GM19193 (cell line): ENCODE data around the gene ANKS3.

Experiments used
- POLR2A ChIP-seq: IDR thresholded peaks from 4 replicates; pipeline ENCODE4 v1.6.1; 2011; ENCODE audit not compliant: insufficient read depth, insufficient read length; ENCODE audit errors: extremely low read depth

ANKS3 gene

GRCh38 chr16:4744555-4745273 is 10.6 kb upstream of the ANKS3 start:
- TF ChIP-seq POLR2A = no peak

GRCh38 chr16:4743226-4743878 is 9.3 kb upstream of the ANKS3 start:
- no peak for TF ChIP-seq POLR2A

DNA sequence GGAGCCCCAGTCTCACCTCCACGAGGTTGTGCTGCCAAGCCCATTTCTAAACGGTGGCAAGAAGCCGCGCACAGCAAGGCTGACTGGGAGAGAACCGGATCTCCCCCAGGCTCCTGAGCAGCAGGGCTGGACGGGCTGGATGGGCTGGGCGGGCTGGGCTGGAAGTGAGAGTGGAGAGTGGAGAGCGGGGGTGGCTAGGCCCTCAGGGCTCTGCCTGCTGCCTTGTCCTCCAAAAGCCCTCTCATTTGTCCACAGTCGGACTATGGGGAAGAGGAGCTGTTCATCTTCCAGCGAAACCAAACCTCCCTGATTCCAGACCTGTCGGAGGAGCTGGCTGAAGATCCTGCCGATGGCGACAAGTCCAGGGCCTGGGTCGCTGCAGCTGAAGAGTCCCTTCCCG is 3.5 kb upstream of the ANKS3 start:
- TF ChIP-seq POLR2A = no peak

DNA sequence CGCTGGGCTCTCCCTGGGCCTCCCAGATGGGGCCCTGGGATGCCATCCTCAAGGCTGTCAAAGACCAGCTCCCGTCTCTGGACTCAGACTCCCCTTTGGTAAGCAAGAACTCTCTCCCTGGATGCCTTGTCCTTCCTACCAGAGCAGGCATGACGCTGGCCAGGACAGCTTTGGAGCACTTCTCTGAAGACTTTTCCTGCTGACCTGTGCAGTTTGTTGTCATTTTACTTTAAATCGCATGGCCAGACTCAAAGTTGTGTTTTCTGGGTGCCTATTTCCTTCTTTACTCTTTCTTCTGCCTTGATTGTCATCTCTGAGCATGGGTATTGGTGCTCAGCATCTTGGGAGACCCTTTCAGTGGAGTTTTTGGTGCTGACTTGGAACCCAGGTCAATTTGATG is 2.5 kb upstream of the ANKS3 start:
- TF ChIP-seq POLR2A = no peak

GRCh38 chr16:4734730-4735535 is 862 bp upstream of the ANKS3 start:
- peak; percentile 64 for TF ChIP-seq POLR2A

DNA sequence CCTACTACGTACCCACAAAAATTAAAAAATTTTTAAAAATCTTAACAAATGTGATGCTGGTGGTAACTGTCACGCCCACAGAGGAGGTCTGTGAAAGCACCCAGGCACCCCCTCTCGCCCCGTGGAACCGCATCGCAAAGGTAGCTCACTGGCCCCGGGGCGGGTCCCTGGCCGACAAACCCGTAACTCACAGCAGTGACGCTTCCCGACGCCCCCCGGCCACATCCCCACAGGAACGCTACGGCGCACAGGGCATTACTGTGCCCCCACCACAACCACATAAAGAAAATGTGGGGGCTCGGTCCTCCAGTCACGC is 366 bp downstream of the ANKS3 start:
- TF ChIP-seq POLR2A = no peak

- TF ChIP-seq POLR2A = no peak
These were observed 794 bp downstream of the ANKS3 start for GRCh38 chr16:4733211-4733742.

DNA sequence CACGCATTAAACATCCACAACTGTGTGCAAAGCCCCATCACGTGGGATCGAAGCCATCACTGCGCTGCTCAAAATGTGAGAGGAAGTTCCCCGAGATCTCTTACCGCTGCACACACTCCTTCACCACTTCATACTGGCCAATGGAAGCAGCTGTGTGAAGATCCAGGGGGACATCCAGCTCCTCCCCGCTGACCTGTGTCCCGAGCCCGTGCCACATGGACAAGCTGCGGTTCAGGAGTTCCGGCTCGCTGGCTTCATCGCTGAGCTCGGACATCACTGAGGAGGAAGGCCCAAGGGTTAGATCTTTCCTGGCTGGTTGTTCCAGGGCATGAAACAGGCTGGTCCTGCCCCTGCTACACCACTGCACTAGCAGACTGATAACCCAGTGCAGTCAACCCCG is 4.2 kb downstream of the ANKS3 start:
- no peak for TF ChIP-seq POLR2A

GRCh38 chr16:4728676-4729075 is 5.4 kb downstream of the ANKS3 start:
- TF ChIP-seq POLR2A = no peak

DNA sequence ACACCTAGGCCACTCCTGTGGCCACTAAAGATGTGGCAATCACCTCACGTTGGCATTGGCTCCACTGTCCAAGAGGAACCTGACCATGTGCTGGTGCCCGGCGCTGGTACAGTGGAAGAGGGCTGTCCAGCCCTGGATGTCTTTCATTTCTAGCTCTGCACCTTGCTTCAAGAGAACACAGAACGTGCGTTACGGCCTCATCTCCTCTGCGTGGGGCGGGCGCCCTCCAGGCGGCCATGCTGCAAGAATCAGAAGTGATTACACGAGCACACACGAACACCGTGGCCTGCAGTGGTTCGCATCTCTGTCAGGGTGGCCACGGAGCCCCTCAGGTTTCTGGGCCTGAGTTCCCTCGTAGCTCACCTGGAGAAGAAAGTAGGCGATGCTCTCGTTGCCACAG is 7.5 kb downstream of the ANKS3 start:
- TF ChIP-seq POLR2A = no peak

DNA sequence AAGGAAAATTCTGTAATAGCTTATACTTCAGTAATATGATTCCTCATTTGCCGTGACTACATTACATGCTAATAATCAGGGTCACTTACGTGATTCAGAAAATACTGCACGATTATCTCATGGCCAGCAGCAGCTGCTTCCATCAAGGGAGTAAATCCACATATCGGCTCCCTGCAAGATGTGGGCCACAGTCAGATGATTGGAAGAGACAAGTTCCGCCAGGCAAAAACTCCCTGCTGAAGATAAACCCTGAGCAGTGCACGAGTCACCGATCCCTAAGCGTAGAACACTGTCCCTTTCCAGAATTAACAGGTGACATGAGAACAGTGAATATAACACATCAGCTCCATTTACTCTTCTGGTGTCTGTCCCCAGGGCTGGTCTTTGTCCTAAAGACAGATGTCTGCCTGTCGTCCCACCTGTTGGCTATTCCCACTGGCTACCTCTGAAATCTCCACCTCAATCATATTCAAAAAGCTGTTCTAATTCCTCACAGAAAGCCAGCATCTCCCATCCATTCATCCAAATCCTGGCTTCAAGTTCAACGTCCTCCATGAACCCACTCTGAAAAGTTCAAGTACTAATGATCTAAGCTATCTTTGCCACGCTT is 9.3 kb downstream of the ANKS3 start:
- no peak for TF ChIP-seq POLR2A

GRCh38 chr16:4723071-4723767 is 10.9 kb downstream of the ANKS3 start:
- no peak for TF ChIP-seq POLR2A

- TF ChIP-seq POLR2A = no peak
These were observed 15.6 kb downstream of the ANKS3 start for GRCh38 chr16:4718466-4718865.

GRCh38 chr16:4714996-4715395 is 19.1 kb downstream of the ANKS3 start:
- TF ChIP-seq POLR2A = no peak
